Skeletal muscle satellite cell (primary cell): ENCODE measurements around the gene BIRC6.

ENCODE experiments used
- H3K27me3 ChIP-seq: 2 replicates; pipeline ENCODE4 v1.7.0; 2013; ENCODE audit warnings: low read length; ENCODE audit not compliant: control insufficient read depth, insufficient read depth
- H3K36me3 ChIP-seq: 2 replicates; pipeline ENCODE4 v1.7.0; 2013; ENCODE audit warnings: mild to moderate bottlenecking, control low read depth, low read length; ENCODE audit not compliant: insufficient read depth
- H3K4me1 ChIP-seq: 2 replicates; pipeline ENCODE4 v1.7.0; 2013; ENCODE audit warnings: low read length; ENCODE audit not compliant: control insufficient read depth, insufficient read depth
- H3K4me2 ChIP-seq: 2 replicates; pipeline ENCODE4 v1.7.0; 2013; ENCODE audit warnings: mild to moderate bottlenecking, low read length
- H3K4me3 ChIP-seq: 2 replicates; pipeline ENCODE4 v1.7.0; 2013; ENCODE audit warnings: low read length
- H3K9ac ChIP-seq: 2 replicates; pipeline ENCODE4 v1.7.0; 2013; ENCODE audit warnings: mild to moderate bottlenecking, low read depth, low read length, moderate library complexity
- H3K9me3 ChIP-seq: replicated peaks from 2 replicates; pipeline ENCODE4 v1.7.0; 2013; ENCODE audit warnings: mild to moderate bottlenecking, control low read depth, low read length

The BIRC6 gene

GRCh38 chr2:32485399-32485798 lies 128.6 kb downstream of the BIRC6 start:
- H3K4me3 ChIP-seq, result peak overlapping the region; percentile 33
- H3K4me2 ChIP-seq, result peak overlapping the region; percentile 71
- peaks cover 31% of the 10 kb centered on the region for H3K4me1 ChIP-seq
- H3K9me3 ChIP-seq, result no peaks in the 10 kb centered on the region
- peaks cover 61% of the 10 kb centered on the region for H3K36me3 ChIP-seq
- no peaks in the 10 kb centered on the region for H3K27me3 ChIP-seq
- H3K9ac ChIP-seq, result peak overlapping the region; percentile 69

DNA sequence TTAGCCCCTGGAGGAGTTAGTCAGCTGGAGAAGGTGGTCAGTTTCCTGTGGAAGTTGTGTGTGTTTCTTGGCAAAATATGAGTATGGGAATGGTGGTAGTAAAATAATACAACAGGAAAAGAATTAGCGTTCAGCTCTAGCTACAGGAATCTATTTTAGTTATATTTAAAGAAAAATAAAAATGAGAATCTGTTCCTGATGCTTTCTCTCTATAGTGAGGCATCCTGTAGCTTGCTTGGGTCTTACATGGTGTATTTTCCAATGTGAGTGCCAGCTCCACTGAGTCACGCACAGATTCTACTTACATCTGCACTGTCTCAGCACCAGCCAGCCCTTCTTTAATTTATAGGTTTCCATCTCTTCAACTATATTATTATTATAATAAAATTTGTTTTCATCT lies 132.2 kb downstream of the BIRC6 start:
- no peak overlapping the region for H3K4me2 ChIP-seq
- no peak overlapping the region for H3K9ac ChIP-seq
- H3K4me1 ChIP-seq, result peaks cover 31% of the 10 kb centered on the region
- no peaks in the 10 kb centered on the region for H3K9me3 ChIP-seq
- H3K36me3 ChIP-seq, result peaks cover 41% of the 10 kb centered on the region
- no peak overlapping the region for H3K4me3 ChIP-seq
- no peaks in the 10 kb centered on the region for H3K27me3 ChIP-seq

- peaks cover 38% of the 10 kb centered on the region for H3K36me3 ChIP-seq
- peaks cover 10% of the 10 kb centered on the region for H3K4me1 ChIP-seq
- H3K27me3 ChIP-seq, result no peaks in the 10 kb centered on the region
- no peak overlapping the region for H3K4me2 ChIP-seq
- no peak overlapping the region for H3K9ac ChIP-seq
- no peak overlapping the region for H3K4me3 ChIP-seq
- H3K9me3 ChIP-seq, result no peaks in the 10 kb centered on the region
These were observed 134.5 kb downstream of the BIRC6 start for GRCh38 chr2:32491346-32491745.

GRCh38 chr2:32495139-32495538 lies 138.3 kb downstream of the BIRC6 start:
- Histone ChIP-seq H3K4me3 (no peak overlapping the region), H3K36me3 (peaks cover 44% of the 10 kb centered on the region), H3K27me3 (no peaks in the 10 kb centered on the region), H3K9me3 (no peaks in the 10 kb centered on the region), H3K4me2 (no peak overlapping the region), H3K9ac (no peak overlapping the region), H3K4me1 (no peaks in the 10 kb centered on the region)

DNA sequence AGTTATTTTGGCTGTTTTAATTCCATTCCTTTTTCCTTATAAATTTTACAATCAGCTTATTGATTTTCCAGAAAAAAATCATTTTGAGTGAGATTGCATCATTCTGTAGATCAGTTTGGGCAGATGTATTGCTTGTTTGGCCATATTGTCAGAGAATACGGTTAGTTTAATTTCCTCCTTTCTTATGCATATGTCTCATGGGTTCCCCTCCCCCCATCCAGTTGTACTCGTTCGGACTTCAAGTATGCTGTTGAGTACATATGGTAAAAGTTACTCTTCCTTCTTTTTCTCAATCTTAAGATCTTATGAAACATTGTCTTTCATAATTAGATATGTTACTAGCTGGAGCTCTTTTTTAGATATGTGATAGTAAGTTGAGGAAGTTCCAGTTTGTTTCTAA lies 139.8 kb downstream of the BIRC6 start:
- Histone ChIP-seq H3K4me2 (no peak overlapping the region), H3K36me3 (peaks cover 43% of the 10 kb centered on the region), H3K4me1 (no peaks in the 10 kb centered on the region), H3K9ac (no peak overlapping the region), H3K9me3 (no peaks in the 10 kb centered on the region), H3K4me3 (no peak overlapping the region), H3K27me3 (no peaks in the 10 kb centered on the region)

DNA sequence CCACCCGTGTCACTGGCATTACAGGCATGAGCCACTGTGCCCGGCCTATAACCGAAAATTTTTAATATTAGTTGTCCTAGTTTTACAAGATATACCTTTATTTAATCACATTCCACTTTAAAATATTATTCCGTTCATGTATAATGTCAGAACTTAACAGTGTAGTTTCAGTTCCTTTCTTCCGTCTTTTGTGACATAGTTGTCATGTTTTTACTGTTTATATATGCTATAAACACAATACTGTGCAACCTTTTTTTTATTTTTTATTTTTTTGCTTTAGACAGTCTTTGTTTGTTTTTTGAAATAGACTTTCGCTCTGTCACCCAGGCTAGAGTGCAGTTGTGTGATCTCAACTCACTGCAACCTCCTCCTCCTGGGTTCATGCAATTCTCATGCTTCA lies 141.5 kb downstream of the BIRC6 start:
- Histone ChIP-seq H3K9me3 (no peaks in the 10 kb centered on the region), H3K4me1 (no peaks in the 10 kb centered on the region), H3K4me3 (no peak overlapping the region), H3K27me3 (no peaks in the 10 kb centered on the region), H3K9ac (no peak overlapping the region), H3K36me3 (peaks cover 56% of the 10 kb centered on the region), H3K4me2 (no peak overlapping the region)

DNA sequence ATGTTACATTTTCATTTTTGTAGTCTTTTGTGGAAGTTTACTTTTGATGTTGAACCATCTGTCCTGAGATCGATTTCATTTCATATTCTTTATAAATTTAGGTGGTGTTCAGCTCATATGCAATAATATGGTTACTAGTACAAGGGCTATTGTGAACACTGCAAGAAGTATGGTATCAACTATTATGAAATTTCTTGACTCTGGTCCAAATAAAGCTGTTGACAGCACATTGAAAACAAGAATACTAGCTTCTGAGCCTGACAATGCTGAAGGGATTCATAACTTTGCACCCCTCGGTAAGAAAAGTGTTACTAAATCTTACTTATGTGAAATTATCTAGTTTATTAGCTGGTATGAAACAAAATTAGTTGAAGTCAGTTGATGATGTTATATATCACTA lies 146.1 kb downstream of the BIRC6 start:
- no peaks in the 10 kb centered on the region for H3K4me1 ChIP-seq
- no peak overlapping the region for H3K4me3 ChIP-seq
- no peaks in the 10 kb centered on the region for H3K9me3 ChIP-seq
- H3K27me3 ChIP-seq, result no peaks in the 10 kb centered on the region
- no peak overlapping the region for H3K9ac ChIP-seq
- H3K4me2 ChIP-seq, result no peak overlapping the region
- H3K36me3 ChIP-seq, result peaks cover 60% of the 10 kb centered on the region

DNA sequence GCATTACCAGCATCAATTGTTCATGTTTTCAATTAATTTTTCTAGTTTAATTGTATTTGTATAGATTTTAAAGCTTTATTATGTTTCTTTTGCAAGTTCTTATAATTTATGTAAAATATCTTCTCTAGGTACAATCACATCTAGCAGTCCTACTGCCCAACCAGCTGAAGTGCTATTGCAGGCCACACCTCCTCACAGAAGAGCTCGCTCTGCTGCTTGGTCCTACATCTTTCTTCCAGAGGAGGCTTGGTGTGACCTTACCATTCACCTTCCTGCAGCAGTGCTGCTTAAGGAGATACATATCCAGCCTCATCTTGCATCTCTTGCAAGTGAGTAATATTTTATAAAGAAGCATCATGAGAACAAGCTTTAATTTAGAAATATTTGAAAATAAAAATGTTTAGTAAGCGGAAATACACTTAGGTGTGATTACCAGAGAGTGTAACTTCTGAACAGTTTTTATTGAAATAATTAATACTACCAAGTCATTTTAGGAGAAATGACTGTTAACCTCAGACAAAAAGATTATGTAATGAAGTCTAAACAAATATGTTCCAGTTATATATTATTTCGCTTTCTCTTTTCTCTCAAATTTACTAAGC lies 148.2 kb downstream of the BIRC6 start:
- Histone ChIP-seq H3K9ac (no peak overlapping the region), H3K36me3 (peaks cover 61% of the 10 kb centered on the region), H3K27me3 (no peaks in the 10 kb centered on the region), H3K4me3 (no peak overlapping the region), H3K4me1 (no peaks in the 10 kb centered on the region), H3K9me3 (no peaks in the 10 kb centered on the region), H3K4me2 (no peak overlapping the region)

- peaks cover 66% of the 10 kb centered on the region for H3K36me3 ChIP-seq
- no peaks in the 10 kb centered on the region for H3K27me3 ChIP-seq
- no peak overlapping the region for H3K4me2 ChIP-seq
- no peak overlapping the region for H3K9ac ChIP-seq
- H3K4me3 ChIP-seq, result no peak overlapping the region
- H3K9me3 ChIP-seq, result no peaks in the 10 kb centered on the region
- H3K4me1 ChIP-seq, result no peaks in the 10 kb centered on the region
These were observed 149.6 kb downstream of the BIRC6 start for GRCh38 chr2:32506446-32506845.

DNA sequence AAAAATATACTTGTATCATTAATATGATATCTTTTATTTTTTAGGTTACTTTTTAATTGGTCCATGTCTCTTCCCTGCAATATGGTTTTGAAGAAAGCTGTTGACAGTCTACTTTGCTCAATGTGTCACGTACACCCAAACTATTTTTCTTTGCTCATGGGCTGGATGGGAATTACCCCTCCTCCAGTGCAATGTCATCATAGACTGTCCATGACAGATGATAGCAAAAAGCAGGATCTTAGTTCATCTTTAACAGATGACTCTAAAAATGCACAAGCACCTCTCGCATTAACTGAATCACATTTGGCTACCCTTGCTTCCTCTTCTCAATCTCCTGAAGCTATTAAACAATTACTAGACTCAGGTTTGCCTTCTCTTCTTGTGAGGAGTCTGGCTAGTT lies 158.1 kb downstream of the BIRC6 start:
- Histone ChIP-seq H3K4me2 (no peak overlapping the region), H3K4me1 (no peaks in the 10 kb centered on the region), H3K27me3 (no peaks in the 10 kb centered on the region), H3K4me3 (no peak overlapping the region), H3K9ac (no peak overlapping the region), H3K9me3 (no peaks in the 10 kb centered on the region), H3K36me3 (peaks cover 57% of the 10 kb centered on the region)

DNA sequence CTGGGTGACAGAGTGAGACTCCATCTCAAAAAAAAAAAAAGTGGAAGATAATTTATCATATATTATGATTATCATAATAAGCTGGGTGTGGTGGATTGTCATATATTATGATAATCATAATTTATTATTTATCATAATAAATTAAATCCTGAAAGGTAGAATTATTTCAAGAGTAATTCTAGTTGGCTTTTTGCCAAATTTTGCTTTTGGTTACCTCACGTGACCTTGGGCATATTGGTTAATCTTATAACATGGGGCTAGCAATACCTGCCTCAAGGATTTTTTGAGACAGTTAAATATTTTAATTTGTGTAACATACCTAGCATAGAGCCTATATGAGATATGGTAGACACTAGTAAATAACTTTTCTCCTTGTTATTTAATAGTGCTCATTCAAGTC lies 159.7 kb downstream of the BIRC6 start:
- no peaks in the 10 kb centered on the region for H3K27me3 ChIP-seq
- H3K9me3 ChIP-seq, result no peaks in the 10 kb centered on the region
- H3K4me3 ChIP-seq, result no peak overlapping the region
- H3K36me3 ChIP-seq, result peaks cover 56% of the 10 kb centered on the region
- no peak overlapping the region for H3K9ac ChIP-seq
- H3K4me2 ChIP-seq, result no peak overlapping the region
- no peaks in the 10 kb centered on the region for H3K4me1 ChIP-seq

DNA sequence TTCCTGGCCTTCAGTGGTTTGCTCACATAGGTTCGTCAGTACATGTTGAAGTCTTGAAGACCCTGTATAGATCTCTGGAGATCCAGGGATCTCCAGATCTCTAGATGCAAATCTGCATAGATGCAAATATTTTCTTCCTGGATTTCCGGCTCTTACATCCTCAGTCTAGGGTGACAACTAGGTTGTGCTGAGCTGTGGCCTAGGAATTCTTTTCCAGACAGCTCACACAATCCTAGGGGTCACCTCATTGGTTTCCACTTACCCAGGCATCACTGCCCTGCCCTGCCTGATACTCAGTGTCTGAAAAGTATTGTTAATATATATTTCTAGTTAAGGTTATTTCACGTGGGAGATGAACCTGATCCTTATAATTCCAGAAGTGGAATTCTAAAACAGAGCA lies 165.9 kb downstream of the BIRC6 start:
- Histone ChIP-seq H3K9ac (no peak overlapping the region), H3K4me3 (no peak overlapping the region), H3K36me3 (peaks cover 48% of the 10 kb centered on the region), H3K4me2 (no peak overlapping the region), H3K4me1 (peaks cover 3% of the 10 kb centered on the region), H3K27me3 (no peaks in the 10 kb centered on the region), H3K9me3 (no peaks in the 10 kb centered on the region)
